ENCODE measurements around the gene CALU.
A peak's percentile ranks its signal among the peaks of the same experiment; 100 is the strongest.

The CALU gene

GRCh38 chr7:128783143-128783861 is 44.1 kb downstream of the CALU start:
- Histone ChIP-seq H3K4me3 (no peak overlapping the region), H3K27ac (peak overlapping the region in 1 of 2 donors; percentile 78)
- no peak for TF ChIP-seq CTCF (IDR thresholded peaks at IDR 0.05)
- DNase-seq (ENCODE audit: low spot score), result no peak

GRCh38 chr7:128785738-128786137 is 46.6 kb downstream of the CALU start:
- no peak for TF ChIP-seq CTCF (IDR thresholded peaks at IDR 0.05)
- H3K27ac ChIP-seq, result no peak overlapping the region
- no peak overlapping the region for H3K4me3 ChIP-seq
- no peak for DNase-seq (ENCODE audit: low spot score)

DNA sequence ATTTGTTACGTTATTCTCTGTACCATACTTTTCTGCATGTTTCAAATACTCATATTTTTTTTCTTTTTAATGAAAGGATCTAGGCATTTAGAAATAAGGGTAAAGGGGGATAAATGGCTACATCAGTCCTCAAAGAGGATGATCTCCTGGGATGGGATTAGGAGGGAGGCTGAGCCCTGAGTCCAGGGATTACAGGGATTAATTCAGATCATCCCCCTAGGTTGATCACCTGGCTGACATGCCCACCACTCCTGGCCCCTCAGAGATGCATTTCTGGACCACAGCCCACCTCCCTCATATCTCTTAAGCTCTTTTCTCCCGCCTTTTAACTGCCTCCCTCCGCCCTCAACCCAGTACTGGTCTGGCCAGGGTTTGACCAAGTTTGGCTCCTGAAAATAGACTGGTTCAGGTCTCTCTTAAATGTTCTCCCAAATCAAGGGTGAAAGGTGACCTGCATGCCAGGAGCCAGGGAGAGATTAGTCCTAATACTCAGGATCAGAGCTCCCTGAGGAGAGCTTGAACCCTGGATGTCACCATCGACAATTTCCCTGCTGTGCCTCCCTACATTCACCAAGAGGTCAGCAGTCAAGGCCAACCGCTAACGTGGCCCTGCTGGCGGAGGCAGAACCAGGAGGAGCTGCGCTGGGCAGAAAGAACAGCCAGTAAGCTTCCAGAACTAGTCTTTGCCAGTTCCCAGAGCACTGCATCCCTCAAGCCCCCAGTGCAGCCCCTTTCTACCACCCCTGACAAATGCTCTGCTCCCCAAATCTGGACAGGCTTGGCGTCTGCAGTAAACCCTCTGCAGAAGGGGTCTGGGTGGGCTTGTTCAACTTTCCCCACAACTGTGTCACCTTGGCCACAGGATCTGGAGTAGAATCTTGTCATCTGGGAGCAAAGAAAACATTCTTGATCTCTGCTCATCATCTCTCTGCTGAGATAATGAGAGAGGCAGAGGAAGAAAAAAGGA is 49.6 kb downstream of the CALU start:
- no peak overlapping the region for H3K4me3 ChIP-seq
- DNase-seq (ENCODE audit: low spot score), result no peak
- TF ChIP-seq CTCF (IDR thresholded peaks at IDR 0.05), result no peak

GRCh38 chr7:128790315-128791041 is 51.3 kb downstream of the CALU start:
- peak overlapping the region; percentile 79 for H3K4me3 ChIP-seq
- no peak for TF ChIP-seq CTCF (IDR thresholded peaks at IDR 0.05)
- DNase-seq (ENCODE audit: low spot score), result no peak
- peak overlapping the region; percentile 58 to 62 for H3K27ac ChIP-seq

More for the DNA sequence above, 49.6 kb downstream of the CALU start:
- H3K27ac ChIP-seq, result no peak overlapping the region

- Histone ChIP-seq H3K4me3 (peak within 1 kb of the TSS; percentile 79), H3K27ac (peak within 1 kb of the TSS; percentile 58 to 62)
- no peak for TF ChIP-seq CTCF (IDR thresholded peaks at IDR 0.05)
- no peak for DNase-seq (ENCODE audit: low spot score)
Measured at GRCh38 chr7:128791121-128791971, 52.2 kb downstream of the CALU start, which contains the start of gene CCDC136. Gene CCDC136, plus strand, starts transcription at chr7:128791968. Its CDS starts 444 bp downstream, at chr7:128792412.

DNA sequence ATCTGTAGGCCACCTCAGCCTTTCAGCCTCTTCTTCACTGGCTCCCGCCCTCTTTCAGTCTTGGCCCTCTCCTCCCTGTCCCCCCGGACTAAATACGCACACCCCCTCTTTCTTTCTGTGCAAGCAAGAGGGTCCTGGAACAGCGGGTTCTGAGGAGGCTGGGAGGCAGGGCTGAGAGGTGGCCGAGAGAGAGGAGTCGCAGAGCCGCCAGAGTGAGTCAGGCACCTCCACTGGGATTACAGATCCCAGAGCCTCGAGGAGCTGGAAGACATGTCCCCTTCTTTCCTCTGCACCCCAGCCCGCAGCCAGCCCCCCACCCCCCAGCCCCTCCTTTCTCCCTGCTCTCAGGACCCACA is 52.8 kb downstream of the CALU start:
- H3K27ac ChIP-seq, result peak overlapping the region in 1 of 2 donors; percentile 62
- peak overlapping the region; percentile 79 for H3K4me3 ChIP-seq
- no peak for DNase-seq (ENCODE audit: low spot score)
- TF ChIP-seq CTCF (IDR thresholded peaks at IDR 0.05), result no peak

Data from coronary artery (tissue), 2 donors.